GM18519 (cell line): ENCODE data around the gene DAGLB.

Experiments used
- ATAC-seq: cut with Tn5 transposase; IDR thresholded peaks from one replicate; pipeline ENCODE4 v1.9.1; 2021; ENCODE audit warnings: mild to moderate bottlenecking, moderate library complexity; ENCODE audit not compliant: unreplicated experiment, low FRiP score

The DAGLB gene

GRCh38 chr7:6432781-6433180 is 15.0 kb downstream of the DAGLB start:
- no peak for ATAC-seq

- no peak for ATAC-seq
Measured at GRCh38 chr7:6430974-6431373, 16.8 kb downstream of the DAGLB start.

GRCh38 chr7:6430271-6430940 is 17.3 kb downstream of the DAGLB start:
- no peak for ATAC-seq

GRCh38 chr7:6425948-6426347 is 21.8 kb downstream of the DAGLB start:
- ATAC-seq, result no peak

- no peak for ATAC-seq
Measured at GRCh38 chr7:6423942-6424701, 23.6 kb downstream of the DAGLB start.

GRCh38 chr7:6422926-6423632 is 24.7 kb downstream of the DAGLB start:
- ATAC-seq, result no peak

GRCh38 chr7:6422095-6422494 is 25.7 kb downstream of the DAGLB start:
- no peak for ATAC-seq

- ATAC-seq, result no peak
Measured at GRCh38 chr7:6420680-6421079, 27.1 kb downstream of the DAGLB start.

GRCh38 chr7:6419310-6419773 is 28.4 kb downstream of the DAGLB start:
- ATAC-seq, result no peak

GRCh38 chr7:6417408-6417807 is 30.3 kb downstream of the DAGLB start:
- no peak for ATAC-seq

GRCh38 chr7:6416516-6417145 is 31.1 kb downstream of the DAGLB start:
- no peak for ATAC-seq

GRCh38 chr7:6413637-6414036 is 34.1 kb downstream of the DAGLB start:
- no peak for ATAC-seq

- ATAC-seq, result no peak
Measured at GRCh38 chr7:6409944-6410693, 37.6 kb downstream of the DAGLB start.

GRCh38 chr7:6409091-6409490 is 38.7 kb downstream of the DAGLB start:
- ATAC-seq, result no peak

GRCh38 chr7:6407434-6407833 is 40.3 kb downstream of the DAGLB start:
- no peak for ATAC-seq

GRCh38 chr7:6406121-6406520 is 41.6 kb downstream of the DAGLB start:
- ATAC-seq, result no peak

- ATAC-seq, result no peak
Measured at GRCh38 chr7:6403907-6404306, 43.8 kb downstream of the DAGLB start.

GRCh38 chr7:6402741-6403140 is 45.0 kb downstream of the DAGLB start:
- ATAC-seq, result no peak

- ATAC-seq, result no peak
Measured at GRCh38 chr7:6402041-6402440, 45.7 kb downstream of the DAGLB start.

- ATAC-seq, result no peak
Measured at GRCh38 chr7:6401536-6401935, 46.2 kb downstream of the DAGLB start.
